CD4-positive, alpha-beta T cell (primary cell): Measurements from ENCODE around the gene MMP24OS. TPM values are rescaled to one million over a fixed set of nuclear protein-coding genes. Genes with fewer than 3 reads are reported as not detected.
"Not testable (repeated sequence)": the region's sequence is repeated elsewhere in the genome, so short reads cannot be mapped to it uniquely, and the experiment has no call there.

ENCODE experiments used
- ATAC-seq: fragments of 200-7000 bp; cut with Tn5 transposase; one replicate; pipeline ENCODE4 v1.10.0; 2022; ENCODE audit warnings: mild to moderate bottlenecking; ENCODE audit not compliant: poor library complexity
- CTCF ChIA-PET: fragments of 350-600 bp; sonication (Branson Sonifier 250); formaldehyde crosslinking; loops from one replicate; lab custom pipeline; 2021; ENCODE audit warnings: antibody characterized with exemption, inconsistent platforms; lab: Charles Lee
- POLR2A ChIA-PET: fragments of 350-600 bp; sonication (Branson Sonifier 250); formaldehyde crosslinking; loops from one replicate; lab custom pipeline; 2021; ENCODE audit warnings: antibody characterized with exemption, inconsistent platforms; lab: Charles Lee
- DNase-seq, 14 experiments: peaks; one replicate each; pipeline ENCODE4 v3.0.0-alpha.2; 2013 to 2020; ENCODE audit warnings: mixed read lengths in 2 of 14
- H3K27ac ChIP-seq, 2 donors: one replicate each; pipeline versions ENCODE4 v1.5.1 to v1.7.0; 2013; ENCODE audit warnings: low read length in 2 of 2, low read depth in 1 of 2, mild to moderate bottlenecking in 1 of 2
- H3K27me3 ChIP-seq, 2 experiments: 1 replicate in 1 of 2; 2 replicates in 1 of 2; pipeline versions ENCODE4 v1.6.1 to v1.7.0; 2013; ENCODE audit warnings: low read length in 2 of 2, control low read depth in 1 of 2, mild to moderate bottlenecking in 1 of 2, moderate library complexity in 1 of 2; ENCODE audit not compliant: insufficient read depth in 2 of 2, control insufficient read depth in 1 of 2
- H3K36me3 ChIP-seq: one replicate; pipeline ENCODE4 v1.6.1; 2013; ENCODE audit warnings: low read length, control low read depth; ENCODE audit not compliant: insufficient read depth
- H3K4me1 ChIP-seq: one replicate; pipeline ENCODE4 v1.6.1; 2013; ENCODE audit warnings: low read length, control low read depth; ENCODE audit not compliant: insufficient read depth
- H3K4me3 ChIP-seq: one replicate; pipeline ENCODE4 v1.5.1; 2013; ENCODE audit warnings: mild to moderate bottlenecking, low read length, moderate library complexity
- H3K9me3 ChIP-seq, 2 experiments: 1 replicate in 1 of 2; 2 replicates in 1 of 2; pipeline versions ENCODE4 v1.6.1 to v1.7.0; 2013; ENCODE audit warnings: low read length in 2 of 2, mild to moderate bottlenecking in 2 of 2, control low read depth in 1 of 2, moderate library complexity in 1 of 2; ENCODE audit not compliant: control insufficient read depth in 1 of 2, insufficient read depth in 1 of 2
- H3K27ac Mint-ChIP-seq: one replicate; pipeline ENCODE4 v1.8.0; 2020; ENCODE audit warnings: mixed read lengths
- H3K27me3 Mint-ChIP-seq: one replicate; pipeline ENCODE4 v1.8.0; 2021; ENCODE audit warnings: mixed read lengths
- H3K36me3 Mint-ChIP-seq: one replicate; pipeline ENCODE4 v1.8.0; 2021; ENCODE audit warnings: low read depth, mixed read lengths
- H3K4me1 Mint-ChIP-seq: one replicate; pipeline ENCODE4 v1.8.0; 2021; ENCODE audit warnings: low read depth, mixed read lengths
- H3K4me3 Mint-ChIP-seq: one replicate; pipeline ENCODE4 v1.8.0; 2020; ENCODE audit warnings: mild to moderate bottlenecking, mixed read lengths
- H3K9me3 Mint-ChIP-seq: one replicate; pipeline ENCODE4 v1.8.0; 2020; ENCODE audit warnings: mixed read lengths
- CTCF ChIP-seq: fragments of 200-600 bp; IDR thresholded peaks from one replicate; pipeline ENCODE4 v1.8.0; 2022; ENCODE audit warnings: antibody characterized with exemption, mild to moderate bottlenecking
- intact Hi-C, 2 experiments: fragments of 100-400 bp; cut with DNase I in 1 of 2; cut with micrococcal nuclease in 1 of 2; formaldehyde crosslinking; loops; one replicate each; pipeline versions ENCODE4 v1.15.1 to v1.9.0; 2023 to 2025; cut with DNase I, micrococcal nuclease
- total RNA-seq, 174 experiments: library from RNA in 2 of 174; stranded (reverse) in 2 of 174; gene quantifications; one replicate each; pipeline ENCODE4 v1.2.3 and lab custom pipeline; 2021 to 2026

The MMP24OS gene
- total RNA-seq, 2 experiments from 2014 or later: 71.8 to 74.8 TPM

DNA sequence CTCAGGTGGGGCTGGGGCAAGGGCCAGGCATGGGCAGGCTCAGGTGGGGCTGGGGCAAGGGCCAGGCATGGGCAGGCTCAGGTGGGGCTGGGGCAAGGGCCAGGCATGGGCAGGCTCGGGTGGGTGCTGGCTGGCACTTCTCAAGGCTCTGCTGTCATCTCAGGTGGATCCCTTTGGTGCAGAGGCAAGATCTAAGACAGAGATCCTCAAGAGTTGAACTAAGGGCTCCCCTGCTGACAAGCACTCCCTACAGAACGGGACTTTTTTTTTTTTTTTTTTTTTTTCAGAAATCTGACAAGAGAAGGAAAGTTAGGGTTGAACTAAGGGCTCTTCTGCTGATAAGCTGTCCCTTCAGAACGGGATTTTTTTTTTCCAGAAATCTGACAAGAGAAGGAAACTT is 24.9 kb downstream of the MMP24OS start:
- H3K4me1 ChIP-seq: peaks cover 36% of the 10 kb centered on the region
- DNase-seq: peak in 2 of 14 experiments; percentile 32 to 57
- H3K9me3 ChIP-seq: no peaks in the 10 kb centered on the region
- Mint-ChIP-seq H3K27me3 (no peaks in the 10 kb centered on the region), H3K27ac (no peak overlapping the region), H3K36me3 (peaks cover 23% of the 10 kb centered on the region), H3K4me1 (peaks cover 19% of the 10 kb centered on the region), H3K4me3 (no peak overlapping the region), H3K9me3 (no peaks in the 10 kb centered on the region)
- no peak for TF ChIP-seq CTCF
- no peaks in the 10 kb centered on the region for H3K27me3 ChIP-seq
- no peak overlapping the region for H3K4me3 ChIP-seq
- H3K36me3 ChIP-seq: peaks cover 2% of the 10 kb centered on the region
- ChIA-PET POLR2A (no interaction called here), CTCF (no interaction called here)
- H3K27ac ChIP-seq: peak overlapping the region in 1 of 2 donors; percentile 5
- ATAC-seq: no peak
- intact Hi-C loops: no loop called here

DNA sequence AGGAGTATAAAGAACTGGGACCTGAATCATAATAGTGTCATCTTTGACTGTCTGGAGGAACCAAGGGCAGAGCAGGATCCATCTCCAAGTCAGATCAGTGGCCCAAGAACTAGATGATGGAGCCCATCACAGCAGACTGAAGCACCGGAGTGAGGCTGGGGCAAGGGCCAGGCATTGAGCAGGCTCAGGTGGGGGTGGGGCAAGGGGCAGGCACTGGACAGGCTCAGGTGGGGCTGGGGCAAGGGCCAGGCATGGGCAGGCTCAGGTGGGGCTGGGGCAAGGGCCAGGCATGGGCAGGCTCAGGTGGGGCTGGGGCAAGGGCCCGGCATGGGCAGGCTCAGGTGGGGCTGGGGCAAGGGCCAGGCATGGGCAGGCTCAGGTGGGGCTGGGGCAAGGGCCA is 25.3 kb downstream of the MMP24OS start:
- H3K4me1 ChIP-seq: peaks cover 36% of the 10 kb centered on the region
- H3K4me3 Mint-ChIP-seq, intact Hi-C loops, H3K27me3 ChIP-seq, H3K9me3 ChIP-seq, H3K36me3 ChIP-seq, H3K9me3 Mint-ChIP-seq, CTCF ChIA-PET, H3K27me3 Mint-ChIP-seq, H3K4me3 ChIP-seq, DNase-seq: not testable (repeated sequence)
- H3K36me3 Mint-ChIP-seq: peaks cover 23% of the 10 kb centered on the region
- ATAC-seq: peak; percentile 16
- POLR2A ChIA-PET: interaction anchor here (0.7 kb wide), 1 partner anchor 26 kb away, joined by 3 read pairs; the partner anchor contains the start of gene MMP24OS
- H3K4me1 Mint-ChIP-seq: peaks cover 19% of the 10 kb centered on the region
- peak overlapping the region in 1 of 2 donors; percentile 70 for H3K27ac ChIP-seq
- H3K27ac Mint-ChIP-seq: peak overlapping the region; percentile 81

GRCh38 chr20:35252037-35252461 is 25.9 kb downstream of the MMP24OS start:
- H3K36me3 Mint-ChIP-seq: peaks cover 19% of the 10 kb centered on the region
- H3K4me3 Mint-ChIP-seq: no peak overlapping the region
- H3K4me3 ChIP-seq: no peak overlapping the region
- intact Hi-C loops: no loop called here
- peaks cover 19% of the 10 kb centered on the region for H3K4me1 Mint-ChIP-seq
- H3K9me3 Mint-ChIP-seq: no peaks in the 10 kb centered on the region
- DNase-seq (peak in 4 of 14 experiments; percentile 34 to 78 (median 71)), ATAC-seq (peak; percentile 84)
- ChIA-PET POLR2A (interaction anchor here (0.7 kb wide), 1 partner anchor 26 kb away, joined by 3 read pairs; the partner anchor contains the start of gene MMP24OS), CTCF (no interaction called here)
- TF ChIP-seq CTCF: no peak
- no peaks in the 10 kb centered on the region for H3K27me3 Mint-ChIP-seq
- peak overlapping the region; percentile 81 for H3K27ac Mint-ChIP-seq
- H3K4me1 ChIP-seq: peaks cover 36% of the 10 kb centered on the region
- no peaks in the 10 kb centered on the region for H3K9me3 ChIP-seq
- H3K36me3 ChIP-seq: peaks cover 5% of the 10 kb centered on the region
- H3K27ac ChIP-seq: peak overlapping the region in 1 of 2 donors; percentile 70
- H3K27me3 ChIP-seq: no peaks in the 10 kb centered on the region

DNA sequence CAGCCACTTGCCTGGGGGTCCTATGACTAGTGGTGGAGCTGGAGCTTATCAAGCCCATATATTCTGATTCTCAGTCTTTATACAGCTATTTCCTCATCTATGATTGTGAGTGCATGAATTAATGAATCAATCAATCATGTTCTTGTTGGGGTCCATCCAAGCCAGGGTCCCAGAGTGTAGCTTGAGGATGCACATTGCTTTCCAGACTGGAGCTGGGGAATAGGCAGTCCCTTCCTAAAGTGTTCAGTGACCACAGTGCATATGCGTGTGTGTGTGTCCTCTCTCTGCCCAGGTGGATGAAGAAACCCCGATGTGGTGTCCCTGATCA is 26.3 kb downstream of the MMP24OS start:
- CTCF ChIA-PET: interaction anchor here (0.7 kb wide), 1 partner anchor 48 kb away, joined by 4 read pairs; no protein-coding TSS in a partner anchor
- H3K27ac ChIP-seq: peak overlapping the region in 1 of 2 donors; percentile 70
- no peaks in the 10 kb centered on the region for H3K9me3 ChIP-seq
- H3K27me3 ChIP-seq: no peaks in the 10 kb centered on the region
- Mint-ChIP-seq H3K36me3 (peaks cover 15% of the 10 kb centered on the region), H3K4me3 (no peak overlapping the region), H3K27ac (peak overlapping the region; percentile 81), H3K9me3 (no peaks in the 10 kb centered on the region), H3K4me1 (peaks cover 19% of the 10 kb centered on the region), H3K27me3 (no peaks in the 10 kb centered on the region)
- H3K4me3 ChIP-seq: no peak overlapping the region
- H3K4me1 ChIP-seq: peaks cover 36% of the 10 kb centered on the region
- intact Hi-C loops: no loop called here
- POLR2A ChIA-PET: no interaction called here
- no peak for DNase-seq
- TF ChIP-seq CTCF: no peak
- ATAC-seq: no peak
- peaks cover 5% of the 10 kb centered on the region for H3K36me3 ChIP-seq
